ENCODE measurements around the gene HOTAIR.

DNA sequence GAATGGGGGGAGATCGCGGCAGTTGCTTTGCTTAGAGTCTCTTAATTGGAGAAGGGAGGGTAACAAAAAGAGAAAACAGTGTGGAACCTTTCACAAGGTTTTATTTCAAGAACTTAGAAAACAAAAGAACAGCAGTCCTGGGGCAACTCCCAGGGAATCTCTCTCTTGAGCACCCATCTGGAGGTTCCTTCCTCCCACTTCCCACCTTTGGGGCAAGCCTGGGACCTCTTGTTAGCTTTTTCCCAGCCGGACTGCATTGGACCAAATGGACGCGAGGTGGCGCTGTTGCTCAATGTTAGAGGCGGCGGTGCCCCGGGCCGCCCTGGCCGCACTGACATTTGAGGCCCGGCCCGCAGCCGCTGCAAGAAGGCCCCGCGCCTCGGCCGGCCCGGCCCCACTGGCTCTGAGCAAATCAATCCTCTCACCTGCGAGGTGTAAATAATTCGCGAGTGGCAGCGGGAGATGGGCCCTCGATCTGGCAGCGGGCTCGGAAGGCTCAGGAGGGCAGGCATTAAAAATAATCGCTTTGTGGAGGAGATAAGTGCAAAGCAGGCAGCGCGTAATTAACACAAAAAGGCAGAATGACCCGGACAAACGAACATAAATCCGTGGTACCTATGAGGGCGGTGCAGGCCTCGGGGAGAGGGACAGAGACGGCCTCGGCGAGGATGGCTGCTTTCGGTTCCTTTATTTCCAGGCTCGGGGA is 31.3 kb upstream of the HOTAIR start:
- TF ChIP-seq EZH2 (IDR thresholded peaks at IDR 0.05), result peak; percentile 97
- TF ChIP-seq CTCF (IDR thresholded peaks at IDR 0.05), result peak; percentile 98
- peak; percentile 86 for TF ChIP-seq EZH2phosphoT487 (IDR thresholded peaks at IDR 0.05)

Data from neural progenitor cell (in vitro differentiated cells).